ENCODE results near the gene PHACTR3.
"Not testable (repeated sequence)": the region's sequence is repeated elsewhere in the genome, so short reads cannot be mapped to it uniquely, and the experiment has no call there.

PHACTR3 gene

GRCh38 chr20:59603781-59604541 is at the start of gene PHACTR3:
TSS of gene PHACTR3 (plus strand) at chr20:59604540. CDS start at chr20:59605015, 475 bp downstream.
- no peak for TF ChIP-seq CTCF (IDR thresholded peaks at IDR 0.05; ENCODE audit: low read depth, low read length, missing control alignments)
- in situ Hi-C loops (cut with HindIII; ENCODE audit: low sequenced_read_pairs) = no loop called here
- DNase-seq (ENCODE audit: low read depth) = no peak

DNA sequence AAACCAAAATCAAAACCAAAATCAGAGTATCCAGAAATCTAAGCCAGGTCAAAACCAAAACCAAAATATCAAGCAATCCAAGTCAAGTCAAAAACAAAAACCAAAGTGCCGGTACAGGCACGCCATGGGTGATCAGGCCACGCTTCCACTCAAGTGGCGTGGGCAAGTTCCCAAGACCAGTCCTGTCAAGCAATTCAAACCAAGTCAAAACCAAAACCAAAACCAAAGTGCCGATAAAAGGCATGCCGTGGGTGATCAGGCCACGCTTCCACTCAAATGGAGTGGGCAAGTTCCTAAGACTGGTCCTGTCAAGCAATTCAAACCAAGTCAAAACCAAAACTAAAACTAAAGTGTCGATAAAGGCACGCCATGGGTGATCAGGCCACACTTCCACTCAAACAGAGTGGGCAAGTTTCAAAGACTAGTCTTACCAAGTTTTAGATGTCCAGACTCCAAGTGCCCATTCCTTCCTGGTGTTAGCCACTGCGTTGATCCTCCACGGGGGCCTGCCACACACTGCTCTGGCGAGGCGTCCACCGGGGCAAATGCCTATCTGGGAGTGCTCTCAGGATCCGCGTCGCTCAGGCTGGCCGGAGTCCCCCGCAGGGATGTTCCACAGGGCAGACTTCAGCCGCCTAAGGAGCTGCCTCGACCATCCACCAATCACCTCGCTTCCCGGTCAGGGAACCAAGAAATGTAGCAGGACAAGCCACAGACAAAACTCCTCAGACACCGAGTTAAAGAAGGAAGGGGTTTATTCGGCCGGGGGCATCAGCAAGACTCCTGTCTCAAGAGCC is 46.4 kb upstream of the PHACTR3 start:
- H3K4me3 ChIP-seq (ENCODE audit: low read depth, low read length); DNase-seq (ENCODE audit: low read depth); in situ Hi-C loops (cut with HindIII; ENCODE audit: low sequenced_read_pairs): not testable (repeated sequence)

More at GRCh38 chr20:59603781-59604541, at the start of gene PHACTR3:
- no peak within 1 kb of the TSS for H3K4me3 ChIP-seq (ENCODE audit: low read depth, low read length)

- no peak overlapping the region for H3K4me3 ChIP-seq (ENCODE audit: low read depth, low read length)
- no peak for DNase-seq (ENCODE audit: low read depth)
- in situ Hi-C loops (cut with HindIII; ENCODE audit: low sequenced_read_pairs) = no loop called here
- no peak for TF ChIP-seq CTCF (IDR thresholded peaks at IDR 0.05; ENCODE audit: low read depth, low read length, missing control alignments)
Measured at GRCh38 chr20:59559024-59559817, 45.1 kb upstream of the PHACTR3 start.

DNA sequence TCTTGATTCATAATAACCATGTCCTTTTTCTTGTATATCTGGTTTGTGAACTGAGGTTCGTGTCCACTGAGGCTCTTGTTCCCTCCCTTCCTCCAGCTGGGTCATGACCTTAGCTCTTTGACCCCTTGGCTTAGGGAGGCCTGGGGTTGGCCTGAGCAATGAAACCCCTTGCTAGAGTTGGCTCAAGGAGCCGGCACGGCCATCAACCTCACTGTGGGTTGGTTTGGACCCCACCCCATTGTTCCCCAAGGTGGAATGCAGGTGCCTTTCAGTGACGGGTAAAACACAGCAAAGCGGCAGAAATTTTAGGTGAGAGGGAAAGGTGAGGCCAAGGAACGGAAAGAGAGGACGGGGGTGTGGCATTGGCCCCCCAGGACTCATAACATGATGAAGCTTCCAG is 44.5 kb upstream of the PHACTR3 start:
- DNase-seq (ENCODE audit: low read depth) = no peak
- in situ Hi-C loops (cut with HindIII; ENCODE audit: low sequenced_read_pairs) = no loop called here
- H3K4me3 ChIP-seq (ENCODE audit: low read depth, low read length) = no peak overlapping the region
- no peak for TF ChIP-seq CTCF (IDR thresholded peaks at IDR 0.05; ENCODE audit: low read depth, low read length, missing control alignments)

GRCh38 chr20:59560588-59561227 is 43.6 kb upstream of the PHACTR3 start:
- no peak overlapping the region for H3K4me3 ChIP-seq (ENCODE audit: low read depth, low read length)
- in situ Hi-C loops (cut with HindIII; ENCODE audit: low sequenced_read_pairs) = no loop called here
- no peak for DNase-seq (ENCODE audit: low read depth)
- TF ChIP-seq CTCF (IDR thresholded peaks at IDR 0.05; ENCODE audit: low read depth, low read length, missing control alignments) = peak; percentile 49

DNA sequence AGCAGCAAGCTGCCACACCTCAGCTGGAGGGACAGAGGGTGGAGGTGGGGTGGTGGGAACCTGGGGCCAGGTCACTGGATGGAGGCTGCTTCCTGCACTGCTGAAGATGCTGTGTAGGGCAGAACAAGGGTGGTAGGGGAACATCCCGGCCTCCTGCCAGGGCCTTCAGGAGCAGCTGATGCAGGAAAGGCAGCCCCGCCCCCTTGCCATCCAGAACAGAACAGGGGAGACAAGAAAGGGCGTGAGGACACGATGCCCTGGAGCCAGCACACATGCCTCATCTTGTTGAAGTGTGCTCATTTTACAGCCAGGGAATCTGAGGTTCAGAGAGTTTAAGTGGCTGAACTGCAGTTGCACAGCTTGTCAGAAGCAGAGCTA is 43.1 kb upstream of the PHACTR3 start:
- in situ Hi-C loops (cut with HindIII; ENCODE audit: low sequenced_read_pairs) = no loop called here
- DNase-seq (ENCODE audit: low read depth) = no peak
- no peak for TF ChIP-seq CTCF (IDR thresholded peaks at IDR 0.05; ENCODE audit: low read depth, low read length, missing control alignments)
- no peak overlapping the region for H3K4me3 ChIP-seq (ENCODE audit: low read depth, low read length)
